HG03159 (cell line): ENCODE data around the gene KRTAP10-12.

Experiments used
- ATAC-seq: cut with Tn5 transposase; IDR thresholded peaks from one replicate; pipeline ENCODE4 v1.9.1; 2021; ENCODE audit warnings: mild to moderate bottlenecking, moderate library complexity; ENCODE audit not compliant: unreplicated experiment

KRTAP10-12 gene

GRCh38 chr21:44730951-44731579 is 34.1 kb downstream of the KRTAP10-12 start:
- no peak for ATAC-seq

- no peak for ATAC-seq
Observed at GRCh38 chr21:44732263-44732662, 35.3 kb downstream of the KRTAP10-12 start.

GRCh38 chr21:44732956-44733355 is 36.0 kb downstream of the KRTAP10-12 start:
- no peak for ATAC-seq

- ATAC-seq: no peak
Observed at GRCh38 chr21:44734026-44734745, 37.2 kb downstream of the KRTAP10-12 start.

GRCh38 chr21:44734841-44735240 is 37.9 kb downstream of the KRTAP10-12 start:
- ATAC-seq: no peak

- ATAC-seq: no peak
Observed at GRCh38 chr21:44735821-44736220, 38.8 kb downstream of the KRTAP10-12 start.

GRCh38 chr21:44736291-44737004 is 39.5 kb downstream of the KRTAP10-12 start:
- no peak for ATAC-seq

GRCh38 chr21:44737706-44738354 is 40.9 kb downstream of the KRTAP10-12 start:
- no peak for ATAC-seq

- ATAC-seq: no peak
Observed at GRCh38 chr21:44738621-44739020, 41.6 kb downstream of the KRTAP10-12 start.

GRCh38 chr21:44739316-44739715 is 42.3 kb downstream of the KRTAP10-12 start:
- no peak for ATAC-seq

GRCh38 chr21:44740742-44741141 is 43.8 kb downstream of the KRTAP10-12 start:
- ATAC-seq: no peak

- no peak for ATAC-seq
Observed at GRCh38 chr21:44741921-44742320, 44.9 kb downstream of the KRTAP10-12 start.

GRCh38 chr21:44742418-44743153 is 45.6 kb downstream of the KRTAP10-12 start:
- no peak for ATAC-seq
